A549 (cell line): ENCODE data around the gene PLA2G2D.

Experiments
- BHLHE40 ChIP-seq: IDR thresholded peaks from 2 replicates; pipeline ENCODE4 v1.6.1; 2012; ENCODE audit warnings: low read depth, low read length, inconsistent platforms
- KDM1A ChIP-seq: fragments of 200-600 bp; sonication (generic); IDR thresholded peaks from 2 replicates; pipeline ENCODE4 v1.6.1; 2016; ENCODE audit warnings: low read depth, mild to moderate bottlenecking
- MYC ChIP-seq: IDR thresholded peaks from 2 replicates; pipeline ENCODE4 v1.6.1; 2012; ENCODE audit warnings: mild to moderate bottlenecking, inconsistent platforms, low read length, improper control_type of control experiment, borderline replicate concordance
- POLR2A ChIP-seq: IDR thresholded peaks from 2 replicates; pipeline ENCODE4 v1.6.1; 2012; ENCODE audit warnings: mild to moderate bottlenecking, low read length
- RAD21 ChIP-seq, 2 experiments: fragments of >200 bp in 1 of 2; sonication (Bioruptor Twin) in 1 of 2; formaldehyde crosslinking in 1 of 2; IDR thresholded peaks in 1 of 2; conservative IDR thresholded peaks in 1 of 2; 2 replicates in 1 of 2; 3 replicates in 1 of 2; pipeline ENCODE4 v1.6.1; 2012 to 2018; ENCODE audit warnings: inconsistent platforms in 1 of 2
- SMC3 ChIP-seq: fragments of >200 bp; sonication (Bioruptor Twin); formaldehyde crosslinking; IDR thresholded peaks from 3 replicates; pipeline ENCODE4 v1.6.1; 2018; ENCODE audit warnings: inconsistent platforms
- ZC3H11A ChIP-seq: fragments of 450-650 bp; IDR thresholded peaks from 2 replicates; pipeline ENCODE4 v1.6.1; 2014; ENCODE audit warnings: antibody characterized with exemption, mild to moderate bottlenecking
- TF ChIP-seq, protein P1 (sequence below): fragments of >200 bp; sonication (Bioruptor Twin); formaldehyde crosslinking; IDR thresholded peaks from 3 replicates; pipeline ENCODE4 v1.5.1; 2016
- TF ChIP-seq, protein P2 (sequence below): fragments of 450-650 bp; IDR thresholded peaks from 2 replicates; pipeline ENCODE4 v1.6.1; 2014; ENCODE audit warnings: antibody characterized with exemption

DNA sequence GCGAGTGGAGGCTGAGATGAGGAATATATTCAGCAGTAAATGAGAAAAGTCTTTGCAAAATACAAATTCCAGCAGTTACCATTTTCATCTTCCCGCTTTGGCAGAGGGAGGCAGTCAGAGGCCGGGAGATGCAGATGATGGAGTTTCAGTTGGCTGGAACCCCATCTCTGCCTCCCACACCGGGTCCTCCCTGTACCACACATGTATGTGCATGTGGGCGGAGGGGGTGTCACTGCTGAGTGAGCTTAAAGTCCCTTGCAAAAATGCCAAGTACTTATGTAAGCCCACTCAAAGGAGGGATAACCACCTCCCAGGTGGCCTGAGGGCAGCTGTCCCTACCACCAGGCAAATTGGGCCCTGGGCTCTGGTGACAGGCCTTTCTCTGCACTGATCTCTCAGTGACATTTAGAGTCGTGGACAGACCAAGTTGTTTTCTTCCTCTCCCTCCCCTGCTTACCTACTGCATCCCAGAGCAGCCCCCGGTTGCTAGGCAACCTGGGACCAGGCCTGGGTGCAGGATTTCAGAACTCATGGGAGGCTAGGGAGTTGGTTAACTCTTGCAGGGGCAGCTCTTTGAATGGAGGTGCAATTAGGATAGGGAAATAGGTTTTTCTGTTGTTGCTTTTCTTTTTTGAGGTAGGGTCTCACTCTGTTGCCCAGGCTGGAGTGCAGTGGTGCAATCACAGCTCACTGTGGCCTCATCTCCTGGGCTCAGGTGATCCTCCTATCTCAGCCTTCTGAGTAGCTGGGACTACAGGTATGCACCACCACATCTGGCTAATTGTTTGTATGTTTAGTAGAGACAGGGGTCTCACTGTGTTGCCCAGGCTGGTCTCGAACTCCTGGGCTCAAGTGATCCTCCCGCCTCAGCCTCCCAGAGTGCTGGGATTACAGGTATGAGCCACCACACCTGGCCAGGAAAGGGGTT lies 49.5 kb upstream of the PLA2G2D start:
- TF ChIP-seq POLR2A: no peak
- no peak for TF ChIP-seq KDM1A
- TF ChIP-seq RAD21 (conservative IDR thresholded peaks at IDR 0.05 in 1 of 2, IDR thresholded peaks at IDR 0.05 in 1 of 2): no peak
- TF ChIP-seq, protein P1, sequence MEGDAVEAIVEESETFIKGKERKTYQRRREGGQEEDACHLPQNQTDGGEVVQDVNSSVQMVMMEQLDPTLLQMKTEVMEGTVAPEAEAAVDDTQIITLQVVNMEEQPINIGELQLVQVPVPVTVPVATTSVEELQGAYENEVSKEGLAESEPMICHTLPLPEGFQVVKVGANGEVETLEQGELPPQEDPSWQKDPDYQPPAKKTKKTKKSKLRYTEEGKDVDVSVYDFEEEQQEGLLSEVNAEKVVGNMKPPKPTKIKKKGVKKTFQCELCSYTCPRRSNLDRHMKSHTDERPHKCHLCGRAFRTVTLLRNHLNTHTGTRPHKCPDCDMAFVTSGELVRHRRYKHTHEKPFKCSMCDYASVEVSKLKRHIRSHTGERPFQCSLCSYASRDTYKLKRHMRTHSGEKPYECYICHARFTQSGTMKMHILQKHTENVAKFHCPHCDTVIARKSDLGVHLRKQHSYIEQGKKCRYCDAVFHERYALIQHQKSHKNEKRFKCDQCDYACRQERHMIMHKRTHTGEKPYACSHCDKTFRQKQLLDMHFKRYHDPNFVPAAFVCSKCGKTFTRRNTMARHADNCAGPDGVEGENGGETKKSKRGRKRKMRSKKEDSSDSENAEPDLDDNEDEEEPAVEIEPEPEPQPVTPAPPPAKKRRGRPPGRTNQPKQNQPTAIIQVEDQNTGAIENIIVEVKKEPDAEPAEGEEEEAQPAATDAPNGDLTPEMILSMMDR: no peak
- TF ChIP-seq BHLHE40: no peak
- TF ChIP-seq SMC3: no peak
- TF ChIP-seq, protein P2, sequence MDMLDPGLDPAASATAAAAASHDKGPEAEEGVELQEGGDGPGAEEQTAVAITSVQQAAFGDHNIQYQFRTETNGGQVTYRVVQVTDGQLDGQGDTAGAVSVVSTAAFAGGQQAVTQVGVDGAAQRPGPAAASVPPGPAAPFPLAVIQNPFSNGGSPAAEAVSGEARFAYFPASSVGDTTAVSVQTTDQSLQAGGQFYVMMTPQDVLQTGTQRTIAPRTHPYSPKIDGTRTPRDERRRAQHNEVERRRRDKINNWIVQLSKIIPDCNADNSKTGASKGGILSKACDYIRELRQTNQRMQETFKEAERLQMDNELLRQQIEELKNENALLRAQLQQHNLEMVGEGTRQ: no peak
- no peak for TF ChIP-seq ZC3H11A
- no peak for TF ChIP-seq MYC
